MM.1S (cell line): Measurements from ENCODE around the gene KCNE3.

Experiments used
- CTCF ChIP-seq: fragments of 300-600 bp; sonication (generic); IDR thresholded peaks from 2 replicates; pipeline ENCODE4 v1.5.1; 2016; ENCODE audit warnings: antibody characterized with exemption, low read length, mixed read lengths
- EZH2 ChIP-seq: fragments of 300-600 bp; sonication (generic); optimal IDR thresholded peaks from 2 replicates; pipeline ENCODE3; 2017; ENCODE audit warnings: low read depth, mild to moderate bottlenecking, antibody characterized with exemption, low read length, mixed read lengths
- EZH2phosphoT487 ChIP-seq: fragments of 300-600 bp; sonication (generic); IDR thresholded peaks from 2 replicates; pipeline ENCODE4 v1.6.1; 2018; ENCODE audit warnings: antibody characterized with exemption, low read length

- TF ChIP-seq CTCF (no peak), EZH2 (no peak), EZH2phosphoT487 (no peak)
These were observed at the start of gene KCNE3 for GRCh38 chr11:74466916-74467885.
